Fibroblast of skin of right biceps (primary cell): ENCODE measurements around the gene CFAP107.
"Not testable (repeated sequence)": the region's sequence is repeated elsewhere in the genome, so short reads cannot be mapped to it uniquely, and the experiment has no call there.

Experiments
- DNase-seq: peaks from one replicate; pipeline ENCODE4 v3.0.0-alpha.2; 2013

CFAP107 gene

DNA sequence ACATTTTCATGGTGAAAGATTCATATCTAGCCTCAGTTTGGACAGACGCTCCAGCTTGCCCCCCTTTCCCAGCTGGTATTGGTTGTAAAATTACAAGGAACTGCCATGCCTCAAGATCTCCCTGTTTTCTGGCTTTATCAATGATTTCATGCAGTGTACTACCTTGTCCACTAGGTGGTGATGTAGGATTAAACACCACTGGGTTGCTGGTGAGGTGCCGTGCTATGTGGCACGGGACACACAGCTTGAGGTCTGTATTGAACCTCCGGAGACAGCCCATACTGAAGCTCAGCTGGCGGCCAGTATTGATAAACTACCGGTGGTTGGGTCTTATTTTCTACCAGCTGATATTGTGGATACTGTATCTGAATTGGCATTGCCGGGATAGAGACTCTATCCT is 37.8 kb downstream of the CFAP107 start:
- DNase-seq: not testable (repeated sequence)

DNA sequence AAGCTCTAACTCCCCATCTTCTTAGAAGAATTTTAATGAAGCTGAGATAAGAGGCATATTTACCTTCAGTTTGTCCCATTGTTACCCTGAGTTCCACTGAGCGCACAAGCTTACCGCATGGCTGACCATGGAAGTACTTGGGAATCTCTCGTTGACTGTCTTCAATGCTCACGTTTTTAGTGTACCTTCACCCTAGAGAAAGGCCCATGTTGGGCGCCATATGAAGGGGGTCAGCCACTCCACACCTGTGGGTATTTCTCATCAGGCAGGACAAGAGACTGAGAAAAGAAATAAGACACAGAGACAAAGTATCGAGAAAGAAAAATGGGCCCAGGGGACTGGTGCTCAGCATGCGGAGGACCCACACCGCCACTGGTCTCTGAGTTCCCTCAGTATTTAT is 38.7 kb downstream of the CFAP107 start:
- DNase-seq: peak; percentile 6

DNA sequence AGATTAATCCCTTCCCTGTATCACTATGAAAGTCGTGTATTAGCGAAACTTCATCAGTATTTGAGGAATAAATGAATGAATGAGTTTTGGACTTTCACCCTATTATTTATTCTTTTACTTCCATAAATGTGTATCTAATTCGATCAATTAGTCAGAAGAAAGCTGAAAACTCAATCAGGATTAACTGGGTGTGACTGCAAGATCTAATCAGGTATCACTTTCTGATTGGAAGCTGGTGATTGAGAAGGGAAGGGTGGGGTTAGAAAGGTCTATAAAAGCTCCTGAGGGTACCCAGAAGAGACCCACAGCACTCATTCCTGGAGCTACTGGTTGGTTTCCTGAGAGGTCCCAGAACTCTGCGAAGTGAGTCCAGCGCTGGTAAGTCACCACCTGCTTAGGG is 45.1 kb downstream of the CFAP107 start, which contains the start of gene PRAMEF1:
PRAMEF1 (plus strand) TSS at position 301 of the 400 bp plus-strand sequence. CDS start 1,831 bp downstream, outside the sequence.
- DNase-seq: not testable (repeated sequence)

DNA sequence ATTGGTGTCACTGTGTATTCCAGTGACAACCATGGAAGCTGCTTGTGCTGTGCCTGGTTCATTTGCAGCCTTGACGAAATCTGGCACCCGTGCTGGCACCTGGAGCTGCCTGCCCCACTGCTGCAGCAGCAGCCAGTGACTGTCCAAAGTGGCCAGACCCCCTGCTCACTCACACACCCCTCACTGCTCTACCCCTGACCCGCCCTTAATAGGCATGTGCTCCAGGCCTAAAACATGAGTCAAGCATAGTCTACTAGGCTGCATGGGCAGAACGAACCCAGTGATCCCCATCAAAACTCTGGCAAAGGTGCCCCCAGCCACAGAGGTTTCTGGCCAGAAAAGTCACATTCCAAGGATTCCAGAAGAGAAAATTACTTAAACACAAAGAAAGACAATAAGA is 52.9 kb downstream of the CFAP107 start:
- no peak for DNase-seq

DNA sequence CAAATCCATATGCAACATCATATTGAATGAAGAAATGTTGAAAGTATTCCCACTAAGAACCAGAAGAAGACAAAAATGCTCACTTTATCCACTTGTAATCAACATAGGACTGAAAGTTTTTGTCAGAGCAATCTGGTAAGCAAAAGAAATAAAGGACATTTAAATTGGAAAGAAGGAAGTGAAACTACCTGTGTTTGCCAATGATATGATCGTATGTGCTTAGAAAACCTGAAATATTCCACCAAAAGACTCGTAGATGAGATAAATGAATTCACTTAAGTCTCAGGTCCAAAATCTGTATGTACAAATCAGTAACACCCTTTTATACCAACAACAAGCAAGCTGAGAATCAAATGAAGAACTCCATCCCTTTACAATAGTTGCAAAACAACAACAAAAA is 53.7 kb downstream of the CFAP107 start:
- DNase-seq: no peak

DNA sequence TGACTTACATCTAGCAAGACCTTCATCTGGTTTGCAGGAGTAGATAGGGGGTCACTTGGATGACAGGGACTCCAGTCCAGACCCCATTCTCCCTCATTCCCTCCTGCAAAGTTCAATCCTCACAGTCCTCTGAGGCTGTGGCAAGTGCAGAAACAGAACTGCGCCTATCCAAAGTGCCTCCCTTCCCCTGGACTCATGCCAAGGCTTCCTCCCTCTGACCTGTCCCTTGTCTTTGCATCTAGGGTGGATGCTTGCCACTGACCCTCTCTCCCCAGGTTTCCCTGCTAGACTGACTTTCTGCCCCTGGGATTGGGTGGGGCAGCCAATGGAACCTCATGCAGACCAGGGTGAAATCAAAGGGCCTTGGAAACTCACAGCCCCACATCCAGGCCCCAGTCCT is 63.9 kb downstream of the CFAP107 start:
- no peak for DNase-seq

DNA sequence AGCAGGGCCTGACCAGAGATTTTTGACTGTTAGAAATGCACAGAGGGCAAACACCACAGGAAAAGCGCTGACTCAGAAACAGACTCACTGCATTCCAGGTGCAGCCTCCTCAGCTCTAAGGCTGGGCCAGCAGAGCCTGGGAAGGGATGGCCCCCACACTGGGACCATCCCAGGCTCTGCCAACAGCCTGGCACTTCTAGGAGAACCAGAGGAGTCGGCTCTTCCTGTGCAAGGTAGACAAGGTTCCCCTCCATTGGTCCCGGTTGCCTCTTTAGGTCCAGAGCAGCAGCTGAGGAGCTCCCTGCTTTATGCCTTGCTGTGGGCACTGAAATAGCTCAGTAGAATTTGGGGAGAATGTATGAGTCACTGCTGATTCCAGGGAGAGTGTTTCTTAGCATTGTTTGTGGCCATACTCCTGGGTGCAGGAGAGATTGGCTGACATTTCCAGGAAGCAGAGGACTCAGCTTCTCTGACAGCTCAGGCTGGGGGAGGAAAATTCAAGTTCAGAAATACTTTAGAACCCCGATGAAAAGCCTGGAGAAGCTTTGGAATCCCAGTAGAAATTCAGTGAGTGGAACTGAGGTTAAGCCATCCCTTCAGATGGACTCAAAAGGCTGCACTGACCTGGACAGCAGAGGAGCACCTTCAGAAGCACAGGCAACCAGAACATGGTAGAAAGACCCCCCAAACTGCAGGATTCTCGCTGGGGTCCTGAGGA is 64.8 kb downstream of the CFAP107 start:
- peak; percentile 72 for DNase-seq

DNA sequence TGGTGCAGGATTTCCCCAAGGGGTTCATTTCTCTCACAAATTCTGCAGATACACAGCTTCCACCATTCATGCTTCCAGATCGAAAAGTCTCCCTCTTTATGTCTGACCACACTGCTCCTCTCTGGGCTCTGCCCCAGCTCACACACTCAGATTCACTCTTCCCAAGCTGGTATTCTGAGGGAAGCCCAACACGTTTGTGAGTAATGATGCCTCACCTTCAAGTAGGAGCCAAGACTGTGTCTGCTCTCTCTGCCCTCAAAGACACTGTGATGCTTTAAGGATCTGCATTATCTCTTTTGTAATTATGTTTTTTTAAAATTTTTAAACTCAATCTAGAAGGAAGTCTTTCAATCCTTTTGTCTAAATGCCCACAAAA is 65.4 kb downstream of the CFAP107 start:
- DNase-seq: peak; percentile 33
